Colonic mucosa (tissue), 4 donors: ENCODE data around the gene ERAP2. TPM values are rescaled to one million over a fixed set of nuclear protein-coding genes. Genes with fewer than 3 reads are reported as not detected.

Source experiments
- DNase-seq: peaks from one replicate; pipeline ENCODE4 v3.0.0-alpha.2; 2020
- H3K27ac ChIP-seq: fragments of 200-600 bp; one replicate; pipeline ENCODE4 v1.8.0; 2021
- H3K27me3 ChIP-seq: fragments of 200-600 bp; one replicate; pipeline ENCODE4 v1.8.0; 2021
- H3K36me3 ChIP-seq: fragments of 200-600 bp; one replicate; pipeline ENCODE4 v1.8.0; 2021
- H3K4me1 ChIP-seq: fragments of 200-600 bp; one replicate; pipeline ENCODE4 v1.8.0; 2021; ENCODE audit warnings: mild to moderate bottlenecking
- H3K4me3 ChIP-seq: fragments of 200-600 bp; one replicate; pipeline ENCODE4 v1.8.0; 2021
- H3K9ac ChIP-seq, 2 donors: one replicate each; pipeline ENCODE4 v1.7.0; 2013; ENCODE audit warnings: control low read depth in 2 of 2, low read depth in 2 of 2, low read length in 2 of 2
- H3K9me3 ChIP-seq: fragments of 200-600 bp; one replicate; pipeline ENCODE4 v1.8.0; 2021
- intact Hi-C: fragments of 100-400 bp; cut with DNase I; formaldehyde crosslinking; loops from one replicate; pipeline ENCODE4 v1.14.1; 2022
- total RNA-seq, 2 donors: library from RNA; stranded (reverse); fragmentation: NEBNext Ultra II Directional in 1 of 2; extraction: Animal tissue kit (Norgen Biotek cat#: 25700) in 1 of 2; gene quantifications; one replicate each; pipeline ENCODE4 v1.2.1, GENCODE V29; 2021
- TF ChIP-seq, protein P1 (sequence below): fragments of 200-600 bp; IDR thresholded peaks from one replicate; pipeline ENCODE4 v1.8.0; 2022; ENCODE audit warnings: antibody characterized with exemption, mild to moderate bottlenecking
- donor health status: healthy.
- donor health status: DM: no; HTN: no; CAD: no.
- donor health status: DM: no; HTN: no; CAD: no.

Gene ERAP2
- total RNA-seq, 2 donors from 2014 or later = 18.3 to 26.7 TPM

DNA sequence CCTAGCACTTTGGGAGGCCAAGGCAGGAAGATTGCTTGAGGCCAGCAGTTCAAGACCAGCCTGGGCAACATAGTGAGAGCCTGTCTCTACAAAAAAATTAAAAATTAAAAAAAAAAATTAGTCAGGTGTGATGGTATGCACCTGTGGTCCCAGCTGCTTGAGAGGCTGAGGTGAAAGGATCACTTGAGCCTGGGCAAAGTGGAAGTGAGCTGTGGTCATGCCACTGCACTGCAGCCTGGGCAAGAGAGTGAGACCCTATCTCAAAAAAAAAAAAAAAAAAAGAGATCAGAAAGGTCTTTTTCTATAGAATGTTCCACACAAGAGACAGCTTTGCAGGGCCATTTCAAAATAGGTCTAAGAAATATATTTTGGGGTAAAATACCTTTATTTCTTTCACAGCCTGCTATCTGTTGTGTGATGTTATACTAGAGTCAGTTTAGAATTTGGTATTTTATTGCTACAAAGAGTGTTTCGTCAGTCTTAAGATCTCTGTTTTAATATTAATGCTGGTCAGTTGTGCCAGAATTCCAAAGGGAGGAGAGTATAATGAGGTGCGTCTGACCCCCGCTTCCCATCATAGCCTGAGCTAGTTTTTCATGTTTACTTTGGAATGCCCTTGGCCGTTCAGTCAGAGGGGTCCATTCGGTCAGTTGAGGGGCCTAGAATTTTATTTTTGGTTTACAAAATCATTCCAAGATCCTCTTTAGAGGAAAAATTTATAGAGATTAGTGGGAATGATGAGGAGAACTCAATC, 69.0 kb downstream of the ERAP2 start:
- Histone ChIP-seq H3K27ac (no peak overlapping the region), H3K27me3 (no peaks in the 10 kb centered on the region), H3K9ac (no peak overlapping the region), H3K4me3 (no peak overlapping the region), H3K4me1 (no peaks in the 10 kb centered on the region), H3K9me3 (no peaks in the 10 kb centered on the region), H3K36me3 (no peaks in the 10 kb centered on the region)
- intact Hi-C loops = no loop called here
- TF ChIP-seq, protein P1, sequence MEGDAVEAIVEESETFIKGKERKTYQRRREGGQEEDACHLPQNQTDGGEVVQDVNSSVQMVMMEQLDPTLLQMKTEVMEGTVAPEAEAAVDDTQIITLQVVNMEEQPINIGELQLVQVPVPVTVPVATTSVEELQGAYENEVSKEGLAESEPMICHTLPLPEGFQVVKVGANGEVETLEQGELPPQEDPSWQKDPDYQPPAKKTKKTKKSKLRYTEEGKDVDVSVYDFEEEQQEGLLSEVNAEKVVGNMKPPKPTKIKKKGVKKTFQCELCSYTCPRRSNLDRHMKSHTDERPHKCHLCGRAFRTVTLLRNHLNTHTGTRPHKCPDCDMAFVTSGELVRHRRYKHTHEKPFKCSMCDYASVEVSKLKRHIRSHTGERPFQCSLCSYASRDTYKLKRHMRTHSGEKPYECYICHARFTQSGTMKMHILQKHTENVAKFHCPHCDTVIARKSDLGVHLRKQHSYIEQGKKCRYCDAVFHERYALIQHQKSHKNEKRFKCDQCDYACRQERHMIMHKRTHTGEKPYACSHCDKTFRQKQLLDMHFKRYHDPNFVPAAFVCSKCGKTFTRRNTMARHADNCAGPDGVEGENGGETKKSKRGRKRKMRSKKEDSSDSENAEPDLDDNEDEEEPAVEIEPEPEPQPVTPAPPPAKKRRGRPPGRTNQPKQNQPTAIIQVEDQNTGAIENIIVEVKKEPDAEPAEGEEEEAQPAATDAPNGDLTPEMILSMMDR = no peak
- no peak for DNase-seq

DNA sequence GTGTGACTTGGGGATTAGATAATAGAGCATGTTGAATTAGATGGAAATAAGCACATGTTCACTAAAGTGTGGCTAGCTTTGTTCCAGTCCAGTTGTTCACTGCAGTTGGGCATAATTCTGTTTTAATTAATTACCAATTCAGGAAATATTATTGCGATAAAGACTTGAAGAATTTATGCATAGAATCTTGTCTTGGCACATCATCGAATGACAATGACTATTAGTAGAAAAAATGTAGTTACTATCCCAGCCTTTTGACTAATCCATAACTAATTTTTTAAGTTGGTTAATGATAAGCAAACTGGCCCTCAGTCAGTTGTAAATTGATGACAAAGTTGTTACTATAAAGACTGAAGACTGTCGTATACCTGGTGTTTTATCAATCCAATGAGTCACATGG, 70.1 kb downstream of the ERAP2 start:
- Histone ChIP-seq H3K36me3 (no peaks in the 10 kb centered on the region), H3K27me3 (no peaks in the 10 kb centered on the region), H3K9me3 (no peaks in the 10 kb centered on the region), H3K9ac (no peak overlapping the region), H3K4me3 (no peak overlapping the region), H3K4me1 (no peaks in the 10 kb centered on the region), H3K27ac (no peak overlapping the region)
- DNase-seq = no peak
- intact Hi-C loops = no loop called here
- TF ChIP-seq, protein P1 = no peak

- TF ChIP-seq, protein P1 = no peak
- H3K9me3 ChIP-seq = no peaks in the 10 kb centered on the region
- DNase-seq = no peak
- H3K27ac ChIP-seq = no peak overlapping the region
- H3K36me3 ChIP-seq = no peaks in the 10 kb centered on the region
- intact Hi-C loops = no loop called here
- H3K27me3 ChIP-seq = no peaks in the 10 kb centered on the region
- H3K9ac ChIP-seq = no peak overlapping the region
- no peaks in the 10 kb centered on the region for H3K4me1 ChIP-seq
- no peak overlapping the region for H3K4me3 ChIP-seq
Measured at GRCh38 chr5:96952118-96952750, 75.9 kb downstream of the ERAP2 start.

GRCh38 chr5:96952974-96953730, 76.9 kb downstream of the ERAP2 start:
- Histone ChIP-seq H3K9ac (peak overlapping the region in 1 of 2 donors; percentile 9), H3K4me1 (no peaks in the 10 kb centered on the region), H3K27ac (no peak overlapping the region)

More at GRCh38 chr5:96952974-96953730, 76.9 kb downstream of the ERAP2 start:
- intact Hi-C loops = no loop called here
- Histone ChIP-seq H3K36me3 (no peaks in the 10 kb centered on the region), H3K27me3 (no peaks in the 10 kb centered on the region), H3K9me3 (no peaks in the 10 kb centered on the region), H3K4me3 (no peak overlapping the region)
- DNase-seq = no peak
- TF ChIP-seq, protein P1 = no peak
